Activated T-helper 17 cell treated with anti-CD3 and anti-CD28 coated beads, Interleukin-2, amount 50 U/mL, for 72 hours (primary cell): ENCODE results near the gene BSCL2. TPM values are rescaled to one million over a fixed set of nuclear protein-coding genes. Genes with fewer than 3 reads are reported as not detected.
"Not testable (repeated sequence)": the region's sequence is repeated elsewhere in the genome, so short reads cannot be mapped to it uniquely, and the experiment has no call there.

Experiments used
- ATAC-seq: fragments of 150-1000 bp; cut with Tn5 transposase; replicated peaks from 2 replicates; pipeline ENCODE4 v1.10.0; 2021; ENCODE audit warnings: mild to moderate bottlenecking, moderate library complexity
- H3K27ac Mint-ChIP-seq: one replicate; pipeline ENCODE4 v1.8.0; 2022; ENCODE audit warnings: mixed read lengths
- H3K27me3 Mint-ChIP-seq: one replicate; pipeline ENCODE4 v1.8.0; 2022; ENCODE audit warnings: mixed read lengths
- H3K36me3 Mint-ChIP-seq: one replicate; pipeline ENCODE4 v1.8.0; 2022; ENCODE audit warnings: low read depth, mild to moderate bottlenecking, mixed read lengths
- H3K4me1 Mint-ChIP-seq: one replicate; pipeline ENCODE4 v1.8.0; 2022; ENCODE audit warnings: mixed read lengths
- H3K4me3 Mint-ChIP-seq: one replicate; pipeline ENCODE4 v1.8.0; 2022; ENCODE audit warnings: mild to moderate bottlenecking, mixed read lengths
- H3K9me3 Mint-ChIP-seq: one replicate; pipeline ENCODE4 v1.8.0; 2022; ENCODE audit warnings: mixed read lengths
- total RNA-seq, 2 donors: library from RNA; stranded (reverse); gene quantifications; one replicate each; pipeline ENCODE4 v1.2.3, GENCODE V29; 2022

The BSCL2 gene
- total RNA-seq, 2 donors from 2014 or later, result 31.1 to 39.2 TPM

GRCh38 chr11:62682518-62682917 lies 24.7 kb downstream of the BSCL2 start:
- Mint-ChIP-seq H3K9me3 (no peaks in the 10 kb centered on the region), H3K4me1 (peaks cover 13% of the 10 kb centered on the region), H3K27ac (no peak overlapping the region), H3K4me3 (no peak overlapping the region), H3K27me3 (no peaks in the 10 kb centered on the region), H3K36me3 (peaks cover 15% of the 10 kb centered on the region)
- no peak for ATAC-seq

DNA sequence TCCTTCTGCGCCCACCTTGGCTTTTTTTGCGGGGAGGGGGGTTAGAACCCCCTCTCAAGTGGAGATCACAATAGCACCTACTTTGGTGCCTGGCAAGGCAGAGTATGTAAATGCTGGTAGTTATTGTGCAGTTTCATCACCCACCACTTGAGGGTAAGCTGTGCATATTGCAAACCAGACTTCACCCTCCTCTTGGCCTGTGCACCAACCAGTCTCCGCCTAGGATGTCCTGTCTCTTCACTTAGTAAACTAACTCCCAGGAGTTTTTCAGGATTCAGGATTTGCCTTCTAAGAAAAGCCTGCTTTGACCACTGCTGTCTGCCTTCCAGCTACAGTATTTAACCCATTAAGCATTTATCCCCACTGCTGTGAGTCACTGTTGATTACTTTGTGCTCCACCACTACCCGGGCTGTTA lies 26.4 kb downstream of the BSCL2 start:
- Mint-ChIP-seq H3K27me3 (no peaks in the 10 kb centered on the region), H3K4me1 (peaks cover 20% of the 10 kb centered on the region), H3K36me3 (peaks cover 32% of the 10 kb centered on the region), H3K4me3 (peak overlapping the region; percentile 42), H3K9me3 (no peaks in the 10 kb centered on the region), H3K27ac (peak overlapping the region; percentile 84)
- ATAC-seq, result peak; percentile 81

- H3K4me3 Mint-ChIP-seq, result peak within 1 kb of the TSS; percentile 79
- peak; percentile 91 for ATAC-seq
- peaks cover 25% of the 10 kb centered on the region for H3K4me1 Mint-ChIP-seq
- peak within 1 kb of the TSS; percentile 83 for H3K27ac Mint-ChIP-seq
- H3K27me3 Mint-ChIP-seq, result no peaks in the 10 kb centered on the region
- no peaks in the 10 kb centered on the region for H3K9me3 Mint-ChIP-seq
- H3K36me3 Mint-ChIP-seq, result peaks cover 47% of the 10 kb centered on the region
Measured at GRCh38 chr11:62678770-62679696, 28.2 kb downstream of the BSCL2 start, which contains the start of gene UBXN1. TSS of gene UBXN1 (minus strand) at chr11:62679073. CDS start at chr11:62678923, 150 bp downstream.

DNA sequence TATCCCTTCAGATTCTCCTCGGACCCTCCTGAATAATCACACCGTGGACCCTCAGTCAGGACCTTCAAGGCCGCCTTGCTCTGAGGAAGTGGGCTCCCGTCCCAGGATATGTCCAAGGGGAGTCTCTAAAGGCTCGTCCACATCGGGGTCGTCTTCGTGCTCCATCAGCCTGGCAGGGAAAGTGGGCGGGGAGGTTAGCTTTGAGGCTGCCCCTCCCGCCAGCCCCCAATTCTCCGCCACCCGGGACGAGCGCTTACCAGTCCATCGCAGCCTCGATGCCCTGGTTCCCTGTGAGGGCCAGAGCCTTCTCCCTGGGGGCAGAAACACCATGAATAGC lies 28.8 kb downstream of the BSCL2 start:
- Mint-ChIP-seq H3K27me3 (no peaks in the 10 kb centered on the region), H3K9me3 (no peaks in the 10 kb centered on the region), H3K27ac (peak overlapping the region; percentile 83), H3K4me3 (peak overlapping the region; percentile 79), H3K4me1 (peaks cover 25% of the 10 kb centered on the region), H3K36me3 (peaks cover 53% of the 10 kb centered on the region)
- ATAC-seq, result no peak

DNA sequence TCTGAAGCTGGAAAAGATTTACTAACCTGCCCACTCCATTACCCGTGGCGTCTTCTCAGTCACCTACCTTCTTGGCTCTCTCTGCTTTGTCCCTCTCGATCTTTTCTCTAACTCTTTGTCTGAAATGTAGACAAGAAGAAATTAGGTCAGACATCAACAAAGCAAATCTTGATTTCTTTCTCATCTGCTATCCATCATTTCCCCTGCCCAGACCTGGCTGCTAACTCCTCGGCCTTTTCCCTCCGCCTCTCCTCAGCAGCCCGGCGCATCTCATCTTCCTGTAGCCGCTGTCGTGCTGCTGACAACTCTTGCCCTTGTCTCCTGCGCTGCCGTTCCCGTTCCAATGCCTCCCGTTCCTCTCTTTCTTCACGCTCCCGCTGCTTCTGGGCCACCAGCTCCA lies 29.5 kb downstream of the BSCL2 start:
- peak overlapping the region; percentile 79 for H3K4me3 Mint-ChIP-seq
- no peaks in the 10 kb centered on the region for H3K9me3 Mint-ChIP-seq
- no peaks in the 10 kb centered on the region for H3K27me3 Mint-ChIP-seq
- peaks cover 25% of the 10 kb centered on the region for H3K4me1 Mint-ChIP-seq
- H3K36me3 Mint-ChIP-seq, result peaks cover 57% of the 10 kb centered on the region
- peak overlapping the region; percentile 83 for H3K27ac Mint-ChIP-seq
- ATAC-seq, result no peak

- peak overlapping the region; percentile 37 for H3K27ac Mint-ChIP-seq
Measured at GRCh38 chr11:62677156-62677555, 30.1 kb downstream of the BSCL2 start.

DNA sequence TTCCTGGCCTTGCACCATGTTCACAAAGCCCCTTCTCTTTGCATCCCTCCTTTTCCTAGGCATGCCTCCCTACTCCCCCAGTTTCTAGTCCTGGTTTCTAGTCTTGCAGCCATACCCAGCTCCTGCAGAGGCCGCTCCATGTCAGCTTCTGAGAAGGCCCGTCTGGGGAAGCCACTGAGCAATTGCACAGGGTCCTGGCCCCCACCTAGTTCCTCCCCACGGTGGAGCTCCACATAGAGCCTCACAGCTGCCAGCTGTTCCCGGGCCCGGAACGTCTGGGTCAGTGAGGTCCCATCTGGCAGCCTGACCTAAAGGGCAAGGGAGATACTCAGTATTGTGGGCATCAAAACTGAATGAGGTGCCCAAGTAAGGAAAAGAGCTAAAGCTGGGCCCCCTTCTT lies 30.5 kb downstream of the BSCL2 start:
- no peak for ATAC-seq
- peaks cover 67% of the 10 kb centered on the region for H3K36me3 Mint-ChIP-seq
- no peaks in the 10 kb centered on the region for H3K27me3 Mint-ChIP-seq
- H3K4me1 Mint-ChIP-seq, result peaks cover 25% of the 10 kb centered on the region
- peak overlapping the region; percentile 37 for H3K27ac Mint-ChIP-seq
- no peaks in the 10 kb centered on the region for H3K9me3 Mint-ChIP-seq
- H3K4me3 Mint-ChIP-seq, result peak overlapping the region; percentile 79

More at GRCh38 chr11:62677156-62677555, 30.1 kb downstream of the BSCL2 start:
- Mint-ChIP-seq H3K36me3 (peaks cover 62% of the 10 kb centered on the region), H3K4me1 (peaks cover 25% of the 10 kb centered on the region), H3K9me3 (no peaks in the 10 kb centered on the region), H3K27me3 (no peaks in the 10 kb centered on the region), H3K4me3 (peak overlapping the region; percentile 79)
- no peak for ATAC-seq

GRCh38 chr11:62675415-62675814 lies 31.8 kb downstream of the BSCL2 start:
- peaks cover 80% of the 10 kb centered on the region for H3K36me3 Mint-ChIP-seq

GRCh38 chr11:62673196-62673525 lies 34.1 kb downstream of the BSCL2 start:
- Mint-ChIP-seq H3K9me3 (no peaks in the 10 kb centered on the region), H3K27ac (no peak overlapping the region), H3K4me1 (peaks cover 26% of the 10 kb centered on the region), H3K36me3 (peaks cover 93% of the 10 kb centered on the region), H3K4me3 (peak overlapping the region; percentile 99), H3K27me3 (no peaks in the 10 kb centered on the region)
- no peak for ATAC-seq

More at GRCh38 chr11:62675415-62675814, 31.8 kb downstream of the BSCL2 start:
- H3K27me3 Mint-ChIP-seq, ATAC-seq, H3K9me3 Mint-ChIP-seq, H3K27ac Mint-ChIP-seq, H3K4me3 Mint-ChIP-seq: not testable (repeated sequence)
- H3K4me1 Mint-ChIP-seq, result peaks cover 20% of the 10 kb centered on the region

DNA sequence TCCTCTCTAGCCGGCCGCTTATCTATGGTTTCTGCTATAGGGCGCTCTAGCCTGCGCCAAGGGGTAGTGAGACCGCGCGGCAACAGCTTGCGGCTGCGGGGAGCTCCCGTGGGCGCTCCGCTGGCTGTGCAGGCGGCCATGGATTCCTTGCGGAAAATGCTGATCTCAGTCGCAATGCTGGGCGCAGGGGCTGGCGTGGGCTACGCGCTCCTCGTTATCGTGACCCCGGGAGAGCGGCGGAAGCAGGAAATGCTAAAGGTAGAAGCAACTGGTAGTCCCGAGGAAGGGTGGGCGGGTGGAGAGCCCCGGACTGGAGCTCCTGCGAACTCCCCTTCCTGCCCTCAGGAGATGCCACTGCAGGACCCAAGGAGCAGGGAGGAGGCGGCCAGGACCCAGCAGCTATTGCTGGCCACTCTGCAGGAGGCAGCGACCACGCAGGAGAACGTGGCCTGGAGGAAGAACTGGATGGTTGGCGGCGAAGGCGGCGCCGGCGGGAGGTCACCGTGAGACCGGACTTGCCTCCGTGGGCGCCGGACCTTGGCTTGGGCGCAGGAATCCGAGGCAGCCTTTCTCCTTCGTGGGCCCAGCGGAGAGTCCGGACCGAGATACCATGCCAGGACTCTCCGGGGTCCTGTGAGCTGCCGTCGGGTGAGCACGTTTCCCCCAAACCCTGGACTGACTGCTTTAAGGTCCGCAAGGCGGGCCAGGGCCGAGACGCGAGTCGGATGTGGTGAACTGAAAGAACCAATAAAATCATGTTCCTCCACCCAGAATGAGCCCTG lies 35.4 kb downstream of the BSCL2 start, which contains the start of the genes LBHD1 and UQCC3:
Gene LBHD1 (minus strand): TSS at position 660 of the 782 bp plus-strand sequence. CDS start 2,236 bp downstream, outside the sequence.
Gene UQCC3 (plus strand): TSS at position 66 of the 782 bp plus-strand sequence. CDS start 73 bp downstream, at position 139.
- H3K27ac Mint-ChIP-seq, result peak within 1 kb of the TSS; percentile 98
- peak within 1 kb of the TSS; percentile 99 for H3K4me3 Mint-ChIP-seq

GRCh38 chr11:62671236-62671607 lies 36.0 kb downstream of the BSCL2 start:
- Mint-ChIP-seq H3K27ac (peak overlapping the region; percentile 98), H3K4me3 (peak overlapping the region; percentile 99), H3K4me1 (peaks cover 19% of the 10 kb centered on the region), H3K9me3 (no peaks in the 10 kb centered on the region), H3K27me3 (no peaks in the 10 kb centered on the region), H3K36me3 (peaks cover 93% of the 10 kb centered on the region)
- ATAC-seq, result peak; percentile 27

More for the DNA sequence above, 35.4 kb downstream of the BSCL2 start, which contains the start of the genes LBHD1 and UQCC3:
- peak; percentile 89 for ATAC-seq
- Mint-ChIP-seq H3K27me3 (no peaks in the 10 kb centered on the region), H3K36me3 (peaks cover 93% of the 10 kb centered on the region), H3K9me3 (no peaks in the 10 kb centered on the region), H3K4me1 (peaks cover 20% of the 10 kb centered on the region)

- Mint-ChIP-seq H3K27me3 (no peaks in the 10 kb centered on the region), H3K27ac (peak overlapping the region; percentile 98), H3K4me3 (peak overlapping the region; percentile 99), H3K9me3 (no peaks in the 10 kb centered on the region), H3K36me3 (peaks cover 96% of the 10 kb centered on the region), H3K4me1 (peaks cover 14% of the 10 kb centered on the region)
- no peak for ATAC-seq
Measured at GRCh38 chr11:62669420-62670161, 37.6 kb downstream of the BSCL2 start.

GRCh38 chr11:62667460-62667859 lies 39.8 kb downstream of the BSCL2 start:
- Mint-ChIP-seq H3K4me1 (peaks cover 13% of the 10 kb centered on the region), H3K36me3 (peaks cover 100% of the 10 kb centered on the region), H3K4me3 (peak overlapping the region; percentile 89), H3K27ac (peak overlapping the region; percentile 82), H3K9me3 (no peaks in the 10 kb centered on the region), H3K27me3 (no peaks in the 10 kb centered on the region)
- ATAC-seq, result no peak
